NCI-H1417 treated with DMSO at 0.1 percent for 48 hours (cell line): ENCODE data around the gene DMD.

ENCODE experiments used
- DNase-seq: peaks from one replicate; lab custom pipeline; 2025; lab: John Stamatoyannopoulos, UW

The DMD gene

DNA sequence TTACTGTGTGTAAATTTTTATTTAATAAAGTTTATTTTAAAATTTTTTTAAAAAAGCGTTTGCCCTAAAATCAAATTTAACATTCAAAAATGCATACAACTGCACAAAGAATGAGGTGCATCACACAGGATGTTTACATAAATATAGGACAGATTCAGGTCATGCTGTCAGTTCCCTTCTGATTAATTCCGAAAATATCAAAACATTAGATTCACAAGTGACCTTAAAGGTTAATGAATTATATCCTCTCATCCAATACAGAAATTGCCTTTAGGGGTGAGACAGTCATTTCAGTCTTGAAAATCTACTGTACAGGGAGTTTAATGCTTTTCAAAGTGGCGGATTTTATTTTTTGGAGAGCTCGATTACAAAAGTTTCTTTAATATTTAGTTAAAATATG lies 1930.8 kb downstream of the DMD start:
- no peak for DNase-seq

GRCh38 chrX:31279359-31279758 lies 1932.0 kb downstream of the DMD start:
- DNase-seq, result no peak

DNA sequence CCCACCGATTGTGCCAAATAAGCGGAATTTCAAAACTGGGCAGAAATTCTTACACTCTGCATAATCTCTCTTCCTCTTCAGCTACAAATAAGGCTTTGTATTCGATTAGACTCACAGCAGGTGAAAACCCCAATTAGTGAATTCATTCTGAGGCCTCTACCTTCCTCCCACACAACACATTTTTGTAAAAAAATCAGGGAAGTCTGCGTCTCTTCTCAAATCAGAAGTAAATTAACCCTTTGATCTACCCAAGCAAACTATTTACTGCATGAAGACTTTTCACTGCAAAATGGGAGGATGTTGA lies 1938.9 kb downstream of the DMD start:
- no peak for DNase-seq

- DNase-seq, result no peak
These were observed 1939.5 kb downstream of the DMD start for GRCh38 chrX:31271615-31272471.

DNA sequence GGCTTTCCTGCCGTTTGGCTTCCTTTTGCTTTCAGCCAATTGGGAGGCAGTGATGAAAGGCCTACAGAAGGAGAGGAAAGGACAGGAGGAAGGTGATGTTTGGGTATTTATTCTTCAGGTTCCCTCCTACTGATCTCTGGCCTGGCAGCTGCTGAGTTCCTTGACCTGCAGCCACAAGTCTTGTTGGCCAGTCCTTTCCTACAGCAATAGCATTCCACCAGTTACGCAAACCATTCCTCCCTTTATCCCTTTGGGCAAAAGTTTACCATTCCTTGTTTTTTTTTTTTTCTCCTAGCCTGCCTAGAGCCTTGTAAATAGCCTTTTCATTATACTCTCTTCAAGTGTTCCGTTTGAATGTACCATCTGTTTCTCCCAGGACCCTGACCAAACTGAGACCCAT lies 1941.4 kb downstream of the DMD start:
- DNase-seq, result no peak

DNA sequence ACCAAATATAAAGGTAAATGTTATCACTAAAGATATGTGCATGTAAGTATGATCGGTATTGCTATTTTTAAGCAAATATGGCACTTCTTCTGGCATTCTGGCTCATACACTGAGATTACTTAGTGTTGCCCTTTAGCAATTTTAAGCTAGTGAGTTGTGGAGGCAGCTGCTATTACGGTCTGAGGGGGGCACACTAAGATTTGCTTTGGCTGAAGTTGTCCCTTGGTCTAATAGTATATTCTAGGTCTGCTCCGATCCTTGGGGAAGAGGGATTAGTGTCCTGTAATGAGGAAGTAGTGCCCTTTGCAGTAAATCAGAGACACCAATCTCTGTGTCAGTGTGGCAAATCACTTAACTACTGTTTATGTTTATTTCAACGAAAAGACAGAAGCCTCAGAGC lies 1943.0 kb downstream of the DMD start:
- no peak for DNase-seq

GRCh38 chrX:31266203-31267076 lies 1944.9 kb downstream of the DMD start:
- no peak for DNase-seq

DNA sequence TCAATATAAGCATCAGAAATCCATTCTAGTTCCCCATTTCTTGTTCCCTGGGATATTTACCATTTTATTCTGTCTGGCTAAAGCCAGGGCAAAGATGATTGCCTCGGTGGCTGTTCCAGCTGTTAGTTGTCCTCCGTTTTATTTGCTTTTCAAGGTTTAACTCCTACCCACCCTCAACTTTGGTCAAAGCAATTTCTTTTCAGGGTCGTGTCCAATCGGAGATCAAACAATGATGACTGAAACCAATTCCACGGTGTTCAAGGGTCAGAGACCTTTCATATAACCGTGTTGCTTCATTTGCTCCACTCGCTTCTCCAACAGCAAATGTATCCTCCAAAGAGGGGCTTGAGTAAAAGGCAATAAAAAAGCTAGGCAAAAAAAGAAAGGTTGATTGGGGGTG lies 1946.0 kb downstream of the DMD start:
- DNase-seq, result no peak

- no peak for DNase-seq
These were observed 1951.0 kb downstream of the DMD start for GRCh38 chrX:31260351-31260750.

DNA sequence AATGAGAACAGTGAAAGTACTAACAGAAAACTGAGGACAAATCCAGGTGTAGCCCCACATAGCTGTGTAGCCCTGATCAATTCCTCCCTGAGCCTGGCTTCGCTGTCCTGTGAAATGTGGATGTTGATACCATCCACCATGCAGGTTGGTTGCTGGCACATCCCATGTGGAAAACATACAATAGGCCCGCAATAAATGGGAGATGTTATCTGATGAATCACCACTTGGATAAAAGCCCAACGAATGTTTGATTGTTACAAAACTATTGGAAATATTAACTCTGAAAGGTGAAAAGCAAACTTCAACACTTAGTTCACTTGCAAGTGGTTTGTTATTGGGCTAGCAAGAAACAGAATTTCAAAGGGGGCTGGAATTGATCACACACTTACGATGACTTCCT lies 1953.2 kb downstream of the DMD start:
- no peak for DNase-seq

DNA sequence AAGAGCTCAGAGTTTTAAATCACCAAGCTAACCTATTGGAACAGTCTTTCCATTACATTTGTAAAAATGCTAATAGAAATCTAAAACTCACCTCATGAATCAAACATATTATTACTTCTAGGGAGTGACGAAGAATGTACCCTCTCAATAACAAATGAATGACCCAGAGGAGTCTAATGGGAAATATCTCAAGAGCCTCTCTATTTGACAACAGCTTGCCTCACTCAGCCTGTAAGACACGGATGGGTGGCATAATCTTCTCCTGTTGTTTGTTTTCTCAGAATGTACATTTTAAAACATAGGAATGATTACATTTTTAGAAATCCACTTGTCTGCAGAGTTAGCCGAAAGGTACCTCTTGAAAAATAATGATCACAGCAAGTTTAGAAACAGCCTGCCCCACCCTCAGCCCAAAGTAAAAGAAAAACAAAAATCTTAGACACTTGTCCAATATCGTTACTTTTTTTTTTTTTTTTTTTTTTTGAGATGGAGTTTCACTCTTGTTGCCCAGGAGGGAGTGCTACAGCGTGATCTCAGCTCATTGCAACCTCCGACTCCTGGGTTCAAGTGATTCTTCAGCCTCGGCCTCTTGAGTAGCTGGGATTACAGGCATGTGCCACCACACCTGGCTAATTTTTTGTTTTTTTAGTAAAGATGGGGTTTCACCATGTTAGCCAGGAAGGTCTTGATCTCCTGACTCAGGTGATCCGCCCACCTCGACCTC lies 1955.9 kb downstream of the DMD start:
- no peak for DNase-seq

DNA sequence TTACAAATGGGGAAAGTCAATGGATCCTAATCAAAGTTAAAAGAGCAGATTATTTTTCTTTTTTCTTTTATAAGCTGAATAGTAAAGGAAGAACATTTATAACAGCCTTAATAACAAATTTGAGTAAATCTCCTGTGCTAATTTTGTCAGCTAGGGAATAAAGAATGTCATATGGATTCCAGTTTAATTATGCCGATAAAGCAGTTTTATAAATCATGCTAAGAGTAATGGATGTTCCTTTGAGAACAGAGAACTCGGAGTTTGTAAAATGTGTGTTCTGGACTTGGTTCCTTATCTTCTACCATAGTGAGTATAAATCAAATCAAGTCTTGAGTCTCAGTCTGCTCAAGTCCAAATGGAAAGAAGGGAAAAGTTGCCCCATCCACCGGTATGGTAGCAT lies 1959.2 kb downstream of the DMD start:
- DNase-seq, result no peak

- DNase-seq, result no peak
These were observed 1960.0 kb downstream of the DMD start for GRCh38 chrX:31251336-31251735.

- DNase-seq, result no peak
These were observed 1965.6 kb downstream of the DMD start for GRCh38 chrX:31245714-31246113.

- no peak for DNase-seq
These were observed 1967.5 kb downstream of the DMD start for GRCh38 chrX:31243804-31244203.

DNA sequence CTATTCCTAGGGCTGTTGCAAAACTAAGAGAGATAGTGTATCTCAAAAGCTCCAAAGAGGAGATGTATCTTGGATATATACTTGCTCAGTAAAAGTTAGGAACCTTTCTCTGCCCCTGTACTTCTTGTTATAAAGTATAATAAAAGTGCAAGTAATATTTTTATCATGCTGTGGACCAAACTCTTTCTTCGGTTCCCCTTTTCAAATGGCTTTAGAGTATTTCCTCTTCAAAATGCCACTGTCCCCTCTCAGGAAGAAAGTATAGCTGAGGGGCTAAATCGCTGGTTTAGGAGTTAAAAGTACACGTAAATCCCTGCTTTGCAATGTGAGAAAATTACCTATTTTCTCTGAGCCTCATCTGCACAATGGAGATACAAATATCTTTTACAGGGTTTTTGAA lies 1970.4 kb downstream of the DMD start:
- DNase-seq, result no peak

- no peak for DNase-seq
These were observed 1974.2 kb downstream of the DMD start for GRCh38 chrX:31237189-31237588.

- no peak for DNase-seq
These were observed 1975.1 kb downstream of the DMD start for GRCh38 chrX:31236231-31236630.

- no peak for DNase-seq
These were observed 1977.3 kb downstream of the DMD start for GRCh38 chrX:31233941-31234496.

DNA sequence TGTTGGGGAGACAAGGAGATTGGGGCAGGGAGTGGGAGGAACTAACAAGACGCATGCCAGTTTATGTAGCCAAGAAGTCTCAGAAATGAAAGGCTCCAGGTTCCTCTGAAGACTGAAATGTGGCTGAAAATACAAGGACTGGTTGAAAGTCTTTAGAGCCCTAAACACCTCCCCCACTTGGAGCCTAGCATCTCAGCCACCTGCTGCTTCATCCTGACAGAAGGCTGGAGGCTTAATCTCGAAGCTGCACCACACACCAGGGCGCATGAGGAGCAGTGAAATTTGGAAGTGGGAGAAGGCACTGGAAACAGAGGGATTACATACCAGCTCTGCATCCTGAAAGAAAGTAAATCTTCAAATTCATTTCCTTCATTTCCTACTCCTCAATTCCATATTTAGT lies 1978.8 kb downstream of the DMD start:
- DNase-seq, result no peak

DNA sequence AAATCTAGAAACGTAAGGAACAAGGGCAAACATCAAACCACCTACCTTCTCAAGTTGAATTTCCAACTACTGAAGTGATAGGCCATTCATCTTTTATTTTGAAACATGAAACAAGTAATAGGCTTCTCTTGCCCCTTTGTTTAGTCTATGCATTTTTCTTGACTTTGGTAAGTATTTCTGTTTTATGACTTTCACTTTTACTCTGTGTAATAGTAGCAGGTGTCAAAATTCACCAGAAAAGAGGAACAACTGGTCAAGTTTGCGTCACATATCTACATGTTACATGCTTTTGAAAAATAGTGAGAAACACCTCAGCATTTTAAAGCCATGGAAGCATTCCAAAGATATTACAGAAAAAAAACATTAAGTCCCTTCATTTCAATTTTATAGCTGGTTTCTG lies 1982.4 kb downstream of the DMD start:
- no peak for DNase-seq

DNA sequence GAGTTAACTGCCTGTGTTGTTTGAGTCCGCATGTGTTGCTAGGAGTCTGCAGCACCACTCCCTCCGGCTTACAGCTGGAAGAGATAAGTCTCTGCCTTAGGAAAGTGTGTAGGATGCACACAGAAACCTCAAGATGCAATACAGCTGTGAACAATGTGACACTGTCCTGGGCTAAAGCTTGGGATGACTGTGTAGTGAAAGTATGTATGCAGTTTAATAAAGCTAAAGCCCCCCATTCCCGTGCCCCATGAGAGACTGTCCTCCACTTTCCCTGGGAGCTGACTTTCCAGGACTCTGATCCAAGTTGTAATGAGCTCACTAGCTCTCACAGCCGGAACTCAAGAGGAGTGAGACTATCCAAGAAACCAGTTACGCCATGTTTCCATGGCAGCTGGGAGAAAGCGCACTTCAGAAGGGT lies 1982.9 kb downstream of the DMD start:
- no peak for DNase-seq
